ENCODE results near the gene SHISAL1.

Gene SHISAL1

DNA sequence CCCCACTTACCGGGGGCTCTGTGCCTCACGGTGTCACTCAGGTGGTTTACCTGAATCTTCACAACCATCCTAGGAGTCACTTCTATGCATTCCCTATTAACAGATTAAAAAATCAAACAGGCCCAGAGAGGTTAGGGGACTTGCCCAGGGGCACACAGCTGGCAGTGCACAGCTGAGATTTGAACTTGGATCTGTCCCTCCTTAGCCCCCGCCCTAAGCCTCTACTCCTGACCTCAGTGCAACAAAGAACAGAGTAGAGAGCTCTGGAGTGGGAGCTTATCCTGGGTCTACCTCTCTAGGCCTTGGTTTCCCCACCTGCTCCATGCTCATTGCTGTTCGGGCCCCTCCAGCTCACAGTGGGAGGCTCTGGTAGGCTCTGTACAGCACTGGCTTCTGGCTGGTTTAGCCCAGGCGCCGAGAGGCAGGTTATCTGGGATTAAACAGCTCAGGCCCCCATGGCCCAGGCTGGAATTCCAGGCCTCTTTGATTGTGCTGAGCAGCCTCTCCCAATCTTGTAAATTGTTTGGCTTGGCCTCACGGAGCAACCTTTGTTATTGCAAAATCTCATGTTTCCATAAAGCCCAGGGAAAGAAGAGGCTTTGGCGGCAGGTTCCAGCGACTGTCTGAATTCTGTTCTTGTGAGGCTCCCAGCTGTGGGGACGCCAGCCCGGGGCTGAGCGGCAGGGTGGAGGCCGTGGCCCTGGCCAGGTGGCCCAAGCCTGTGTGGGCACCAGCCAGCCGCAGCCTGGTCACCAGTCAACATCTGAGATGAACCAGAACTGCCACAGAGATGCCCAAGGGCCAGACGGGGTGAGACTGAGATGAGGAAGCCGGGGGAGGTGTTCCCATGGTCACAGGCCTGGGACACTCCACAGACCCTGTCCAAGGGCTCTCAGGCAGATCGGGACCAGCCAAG, 28.9 kb upstream of the SHISAL1 start:
- no peak for DNase-seq

DNA sequence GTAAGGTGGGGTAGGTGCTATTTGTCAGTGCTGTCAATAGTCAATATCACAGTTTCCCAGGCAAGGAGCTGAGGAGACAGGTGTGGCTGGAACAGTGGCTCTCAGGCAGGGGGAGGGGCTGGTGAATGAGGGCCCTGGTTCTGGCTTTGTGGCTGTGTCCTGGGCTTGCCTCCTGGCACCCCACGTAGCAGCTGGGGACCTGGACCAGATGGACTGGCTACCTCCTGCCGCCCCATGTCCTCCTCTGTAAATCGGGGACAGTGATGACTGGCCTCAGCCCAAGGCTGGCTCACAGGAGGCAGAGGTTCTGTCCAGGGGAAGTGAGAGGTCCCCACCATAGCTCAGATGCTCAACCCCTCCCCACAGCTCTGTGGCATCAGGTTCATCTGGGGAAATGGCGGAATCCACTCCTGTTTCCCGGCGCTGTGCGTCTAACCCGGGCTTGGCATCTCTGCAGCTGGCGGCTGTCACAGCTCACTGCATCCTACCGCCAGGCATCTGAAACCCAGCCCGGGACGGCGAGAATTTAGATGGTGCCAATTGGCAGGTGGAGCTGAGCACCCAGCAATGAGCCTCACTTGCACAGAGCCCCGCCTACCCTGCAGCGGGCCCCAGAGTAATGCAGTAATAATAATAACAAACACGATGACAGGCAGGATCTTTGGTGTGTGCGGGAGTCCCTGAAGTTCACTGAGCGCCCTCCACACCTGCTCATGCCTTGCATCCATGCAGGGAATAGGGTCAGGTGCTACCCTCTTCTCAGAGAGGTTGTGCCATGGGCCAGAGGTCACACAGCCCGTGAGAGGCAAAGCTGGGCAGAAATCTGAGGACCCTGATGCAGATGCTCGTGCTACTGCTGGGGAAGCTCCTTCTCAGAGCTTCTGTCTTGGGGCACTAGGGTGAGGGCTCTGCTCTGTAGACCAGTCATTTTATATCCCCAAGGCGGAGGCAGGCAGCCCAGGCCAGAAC, 27.8 kb upstream of the SHISAL1 start:
- no peak for DNase-seq

DNA sequence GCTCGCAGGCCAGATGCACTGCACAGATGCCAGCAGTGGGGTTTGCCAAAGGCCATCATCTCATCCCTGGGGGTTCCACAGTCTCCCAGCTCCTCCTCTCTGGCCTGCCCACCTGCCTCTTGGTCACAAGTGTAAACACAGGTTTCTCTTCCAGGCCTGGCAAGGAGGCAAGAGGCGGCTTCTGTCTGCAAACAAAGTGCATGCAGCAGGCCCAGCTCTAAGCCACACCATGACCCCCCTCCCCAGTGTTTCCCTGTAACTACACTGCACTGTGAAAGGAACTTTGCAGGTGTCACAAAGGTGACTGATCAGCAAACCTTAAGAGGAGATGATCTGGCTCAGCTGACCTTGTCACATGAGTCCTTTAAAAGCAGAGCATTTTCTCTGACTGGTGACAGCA, 26.2 kb upstream of the SHISAL1 start:
- no peak for DNase-seq

DNA sequence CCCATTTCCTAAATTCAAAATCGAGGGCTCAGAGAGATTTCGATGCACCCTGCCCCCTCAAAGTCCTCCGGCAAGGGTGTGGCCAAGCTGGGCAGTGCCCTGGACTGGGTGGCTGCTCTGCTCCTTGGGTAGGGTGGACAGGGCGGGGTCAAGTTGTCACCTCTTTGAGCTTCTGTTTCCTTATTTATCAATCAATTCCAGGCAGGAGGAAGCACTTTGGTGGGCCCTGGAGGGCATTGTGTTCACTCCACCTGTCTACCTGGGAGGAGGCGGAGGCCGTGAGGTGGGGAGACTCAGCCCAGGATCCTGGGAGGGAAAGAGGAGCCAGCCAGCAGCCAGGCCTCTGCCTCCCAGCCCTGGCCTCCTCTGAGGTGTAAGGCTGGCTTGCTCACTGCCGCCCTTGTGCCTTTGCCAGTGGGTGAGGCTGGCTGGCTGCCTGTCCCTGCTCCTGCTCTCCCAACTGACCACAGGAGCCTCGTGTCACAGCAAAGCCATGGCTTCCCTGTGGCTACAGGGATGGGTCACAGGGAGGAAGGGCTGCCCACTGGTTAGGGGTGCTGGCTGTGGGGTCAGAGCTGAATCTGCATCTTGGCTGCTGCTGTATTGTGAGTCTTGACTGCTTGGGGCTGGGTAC, 25.5 kb upstream of the SHISAL1 start:
- DNase-seq = no peak

DNA sequence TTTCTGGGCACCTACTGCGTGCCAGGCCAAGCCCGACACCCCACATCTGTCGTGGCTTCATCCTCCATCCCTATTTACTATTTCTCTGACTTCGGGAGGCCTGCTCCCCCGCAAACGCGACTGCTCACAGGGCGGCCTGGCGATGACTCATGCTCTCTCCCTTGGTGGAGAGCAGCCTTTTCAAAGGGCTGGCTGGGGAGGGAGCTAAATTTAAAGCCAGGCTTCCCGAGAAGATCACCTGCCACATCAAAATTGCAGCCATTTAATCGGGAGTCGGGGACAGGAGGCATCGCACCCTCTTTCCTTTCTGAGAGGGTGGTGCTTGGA, 24.9 kb upstream of the SHISAL1 start:
- no peak for DNase-seq

DNA sequence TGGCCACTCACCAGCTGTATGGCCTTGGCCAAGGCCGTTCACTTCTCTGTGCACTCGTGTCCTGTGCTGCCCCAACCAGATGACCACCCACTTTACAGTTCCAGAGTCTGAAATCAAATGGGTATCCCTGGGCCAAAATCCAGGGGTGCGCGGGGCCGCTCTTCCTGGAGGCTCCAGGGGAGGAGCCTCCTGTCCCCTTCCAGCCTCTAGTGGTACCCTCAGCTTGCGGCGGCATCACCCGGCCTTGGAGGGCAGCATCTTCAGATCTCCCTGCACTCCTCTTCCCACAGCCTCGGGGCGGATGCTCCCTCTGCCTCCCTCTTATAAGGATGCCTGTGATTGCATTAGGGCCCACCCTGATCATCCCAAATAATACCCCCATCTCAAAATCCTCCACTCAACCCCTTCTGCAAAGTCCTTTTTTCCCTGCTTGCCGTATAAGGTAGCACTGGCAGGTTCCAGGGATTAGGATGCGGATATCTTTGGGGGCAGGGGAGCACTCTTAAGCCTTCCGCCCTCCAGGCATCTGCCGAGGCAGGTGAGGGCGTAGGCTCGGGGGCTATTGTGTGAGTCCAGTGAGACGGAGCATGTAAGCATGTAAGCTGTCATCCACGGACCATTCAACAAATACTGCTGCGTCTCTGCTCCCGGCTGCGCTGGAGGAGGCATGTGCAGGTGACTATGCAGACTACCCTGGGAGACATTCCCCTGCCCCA, 24.4 kb upstream of the SHISAL1 start:
- no peak for DNase-seq

DNA sequence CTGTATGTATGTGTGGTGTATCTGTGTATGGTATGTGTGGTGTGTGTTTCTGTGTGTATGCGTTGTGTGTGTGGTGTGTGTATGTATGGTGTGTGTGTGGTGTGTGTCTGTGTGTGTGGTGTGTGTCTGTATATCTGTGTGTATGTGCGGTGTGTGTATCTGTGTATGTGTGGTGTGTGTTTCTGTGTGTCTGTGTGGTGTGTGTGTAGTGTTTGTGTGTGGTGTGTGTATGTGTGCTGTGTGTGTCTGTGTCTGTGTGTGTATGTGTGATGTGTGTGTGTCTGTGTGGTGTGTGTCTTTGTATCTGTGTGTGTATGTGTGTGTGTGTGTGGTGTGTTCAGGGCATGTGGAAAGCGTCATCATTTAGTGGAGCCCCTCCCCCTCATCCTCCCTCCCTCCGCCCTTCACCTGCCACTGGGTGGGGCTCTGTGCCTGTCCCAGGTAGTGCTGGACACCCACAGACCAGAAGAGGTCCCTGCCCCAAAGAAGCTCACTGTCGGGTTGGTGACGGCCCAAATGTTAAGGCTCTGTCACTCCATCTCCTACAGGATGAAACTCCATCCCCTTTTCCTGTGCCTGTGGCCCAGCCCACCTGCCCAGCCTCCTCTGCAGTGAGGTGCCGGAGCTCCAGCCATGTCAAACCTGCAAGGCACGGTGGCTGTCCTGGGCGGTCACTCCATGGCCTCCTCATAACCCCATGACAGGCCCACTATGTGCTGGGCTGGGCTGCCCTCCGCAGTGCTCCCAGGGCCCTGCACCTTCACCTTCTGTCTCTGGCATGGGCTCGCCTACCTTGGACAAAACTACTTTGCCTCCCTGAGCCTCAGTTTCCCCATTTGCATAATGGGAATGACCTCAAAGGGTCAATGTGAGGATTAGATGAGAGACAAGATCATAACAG, 23.4 kb upstream of the SHISAL1 start:
- DNase-seq = no peak

DNA sequence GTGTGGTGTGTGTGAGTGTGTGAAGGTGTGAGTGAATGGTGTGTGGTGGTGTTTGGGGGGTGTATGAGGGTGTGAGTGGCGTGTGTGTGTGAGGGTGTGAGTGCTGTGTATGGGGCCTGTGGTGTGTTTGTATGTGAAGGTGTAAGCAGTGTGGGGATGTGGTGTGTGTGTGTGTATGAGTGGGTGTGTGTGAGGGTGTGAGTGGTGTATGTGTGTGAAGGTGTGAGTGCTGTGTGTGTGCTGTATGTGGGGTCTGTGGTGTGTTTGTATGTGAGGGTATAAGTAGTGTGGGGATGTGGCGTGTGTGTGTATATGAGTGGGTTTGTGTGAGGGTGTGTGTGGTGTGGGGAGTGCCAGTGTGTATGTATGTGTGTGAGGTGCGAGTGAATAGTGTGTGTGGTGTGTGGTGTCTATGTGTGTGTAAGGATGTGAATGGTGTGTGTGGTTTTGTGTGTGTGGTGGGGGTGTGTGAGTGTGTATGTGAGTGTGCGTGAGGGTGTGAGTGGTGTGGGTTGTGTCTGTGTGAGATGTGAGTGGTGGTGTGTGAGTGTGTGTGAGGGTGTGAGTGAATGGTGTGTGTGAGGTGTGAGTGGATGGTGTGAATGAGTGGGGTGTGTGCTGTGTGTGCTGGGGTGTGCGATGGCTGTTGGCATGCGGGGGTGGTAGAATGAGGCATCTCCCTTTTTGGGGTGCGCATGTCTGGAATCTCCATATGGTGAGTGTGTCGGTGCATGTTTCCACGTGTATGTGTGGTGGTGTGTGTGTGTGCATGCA, 22.5 kb upstream of the SHISAL1 start:
- no peak for DNase-seq

DNA sequence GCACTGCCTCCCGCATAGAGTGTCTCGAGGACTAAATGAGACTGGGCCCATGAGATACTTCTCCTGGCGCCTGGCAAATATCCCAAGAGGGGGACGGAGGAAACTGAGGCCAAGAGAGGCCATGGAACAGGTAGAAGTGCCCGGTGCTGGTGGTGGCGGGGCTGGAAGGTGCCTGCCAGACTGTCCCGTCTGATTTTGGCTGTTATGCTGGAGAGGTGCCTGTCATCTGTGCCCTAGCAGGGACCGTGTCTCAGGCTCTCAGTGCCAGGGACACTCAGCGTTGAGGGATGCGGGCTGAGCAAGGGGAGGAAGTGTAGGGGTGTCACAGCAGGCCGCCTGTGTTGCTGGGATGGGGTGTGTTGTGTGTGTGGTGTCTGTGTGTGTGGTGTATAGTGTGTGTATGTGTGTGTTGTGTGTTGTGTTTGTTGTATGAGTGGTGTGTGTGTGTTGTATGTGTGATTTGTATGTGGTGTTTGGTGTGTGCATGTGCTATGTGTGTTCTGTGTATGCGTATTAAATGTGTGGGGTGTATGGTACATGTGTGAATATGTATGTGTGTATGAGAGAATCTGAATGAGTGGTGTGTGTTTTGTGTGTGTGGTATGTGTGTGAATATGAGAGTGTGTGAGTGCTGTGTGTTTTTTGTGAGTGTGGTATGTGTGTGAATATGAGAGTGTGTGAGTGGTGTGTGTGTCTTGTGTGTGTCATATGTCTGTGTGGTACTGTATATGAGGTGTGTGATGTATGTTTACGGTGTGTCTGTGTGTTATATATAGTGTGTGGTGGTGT, 21.3 kb upstream of the SHISAL1 start:
- DNase-seq = no peak

DNA sequence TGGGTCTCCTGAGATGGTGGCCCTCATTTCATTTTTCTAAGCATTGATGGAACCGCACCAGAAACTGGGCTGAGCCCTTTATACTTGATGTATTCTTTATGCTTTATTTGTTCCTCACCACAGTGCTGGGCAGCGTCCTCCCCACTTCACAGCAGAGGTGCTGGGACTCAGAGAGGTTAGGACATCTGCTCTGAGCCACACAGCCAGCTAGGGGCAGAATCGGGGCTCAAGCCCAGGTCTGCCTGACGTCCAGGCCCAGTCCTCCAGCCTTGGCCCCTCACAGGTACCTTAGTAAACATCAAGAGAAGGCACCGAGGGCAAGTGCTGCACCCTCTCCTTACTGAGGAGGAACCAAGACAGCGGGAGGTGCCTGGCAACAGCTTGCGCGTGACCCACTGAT, 20.2 kb upstream of the SHISAL1 start:
- no peak for DNase-seq

DNA sequence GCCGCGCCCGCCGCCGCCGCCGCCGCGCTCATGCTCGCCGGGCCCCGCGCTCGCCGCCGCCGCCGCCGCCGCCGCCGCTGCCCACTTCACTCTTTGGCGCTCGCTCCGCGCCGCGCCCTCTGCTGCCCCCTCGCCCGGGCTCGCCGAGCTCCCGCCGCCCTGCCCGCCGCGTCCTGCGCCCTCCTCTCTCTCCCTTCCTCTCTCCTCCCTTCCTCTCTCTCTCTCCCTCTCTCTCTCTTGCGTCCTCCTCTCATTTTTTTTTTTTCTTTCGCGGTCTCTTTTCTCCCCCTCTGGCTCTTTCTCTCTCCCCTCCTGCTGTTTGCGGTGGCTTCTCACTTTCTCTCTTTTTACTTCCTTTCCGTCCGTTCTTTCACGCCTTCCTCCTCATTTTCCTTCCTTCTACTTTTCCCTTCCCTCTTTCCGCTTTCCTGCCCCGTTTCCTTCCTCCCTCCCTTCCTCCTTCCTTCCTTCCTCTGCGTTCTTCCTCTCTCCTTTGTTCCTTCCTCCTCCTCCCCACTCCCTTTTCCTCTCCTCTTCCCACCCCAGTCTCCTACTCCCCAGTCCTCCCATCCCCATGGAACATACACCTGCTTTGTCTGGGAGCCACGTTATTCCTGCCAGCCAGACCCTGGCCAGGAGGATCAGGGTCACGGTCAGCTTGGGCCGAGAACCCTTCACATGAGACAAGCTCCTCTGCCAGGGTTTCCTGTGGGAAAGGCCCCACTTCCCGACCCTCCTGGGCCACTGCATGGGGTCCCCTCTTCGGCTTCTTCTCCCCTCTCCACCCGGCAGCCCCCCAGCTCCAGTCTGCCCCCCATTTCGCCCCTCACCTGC, 19.3 kb upstream of the SHISAL1 start:
- no peak for DNase-seq

DNA sequence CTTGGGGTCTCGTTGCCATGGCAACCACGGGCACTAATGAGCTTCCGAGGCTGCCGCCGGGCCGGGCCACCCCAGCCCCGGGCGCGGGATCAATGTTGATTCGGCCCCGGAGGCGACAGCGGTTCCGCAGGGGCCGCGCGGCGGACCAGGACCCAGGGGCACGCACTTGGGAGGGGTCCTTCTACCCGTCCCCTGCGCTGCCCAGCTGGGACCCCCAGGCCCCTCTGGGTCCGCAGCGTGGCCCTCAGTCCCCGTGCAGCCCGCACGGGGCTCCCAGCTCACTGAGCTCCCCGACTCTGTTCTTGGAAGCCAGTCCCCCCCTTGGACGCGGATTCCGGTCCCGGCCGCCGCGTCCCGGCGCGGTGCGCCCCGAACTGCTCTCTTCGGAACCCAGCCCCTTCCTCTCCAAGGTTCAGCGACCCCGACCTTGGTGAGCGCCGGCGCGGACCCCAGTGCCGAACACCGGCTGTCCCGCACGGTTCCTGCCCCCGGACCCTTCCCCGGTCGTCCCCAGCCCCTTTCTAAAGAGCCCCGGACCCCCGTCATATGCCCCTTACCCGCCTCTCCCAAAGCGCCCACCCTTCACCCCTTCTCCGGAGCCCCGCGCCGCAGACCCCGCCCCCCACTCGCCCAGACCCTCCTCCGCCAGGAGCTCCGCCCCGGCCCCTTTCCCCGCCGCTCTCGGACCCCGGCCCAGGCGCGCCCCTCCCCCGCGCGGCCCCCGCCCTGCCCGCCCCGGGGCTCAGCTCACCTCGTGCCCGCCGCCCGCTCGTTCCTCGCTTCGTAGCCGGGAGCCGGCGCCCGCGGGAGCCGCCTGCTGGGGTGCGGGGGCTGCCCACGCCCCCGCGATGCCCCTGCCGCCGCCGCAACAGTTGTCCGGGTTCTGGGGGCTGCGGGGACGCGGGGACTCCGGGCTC, 18.3 kb upstream of the SHISAL1 start:
- no peak for DNase-seq

DNA sequence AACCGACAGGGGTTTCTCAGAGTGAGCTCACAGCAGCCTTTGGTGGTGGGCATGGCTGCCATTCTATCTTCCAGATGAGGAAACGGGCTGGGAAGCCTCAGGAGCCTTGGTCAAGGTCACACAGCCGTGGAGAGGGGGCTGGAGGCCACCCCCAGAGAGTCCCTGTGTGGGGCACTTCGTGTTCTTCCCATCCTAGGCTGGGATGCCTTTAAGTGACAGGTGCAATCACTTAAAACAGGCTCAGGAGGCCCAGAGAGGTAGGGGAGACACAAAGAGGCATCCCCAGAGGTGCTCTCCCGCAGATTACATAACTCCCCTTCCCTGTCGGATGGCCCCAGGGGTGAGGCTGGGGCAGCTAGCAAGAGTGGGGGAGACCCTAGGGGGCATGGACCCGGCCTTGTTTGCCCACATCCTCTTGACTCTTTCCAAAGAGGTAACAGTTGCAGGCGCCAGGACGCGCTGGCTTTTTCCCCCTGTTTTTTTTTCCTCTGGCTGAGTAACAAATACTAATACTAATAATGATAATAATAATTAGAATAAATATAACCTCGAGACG, 17.5 kb upstream of the SHISAL1 start:
- no peak for DNase-seq

DNA sequence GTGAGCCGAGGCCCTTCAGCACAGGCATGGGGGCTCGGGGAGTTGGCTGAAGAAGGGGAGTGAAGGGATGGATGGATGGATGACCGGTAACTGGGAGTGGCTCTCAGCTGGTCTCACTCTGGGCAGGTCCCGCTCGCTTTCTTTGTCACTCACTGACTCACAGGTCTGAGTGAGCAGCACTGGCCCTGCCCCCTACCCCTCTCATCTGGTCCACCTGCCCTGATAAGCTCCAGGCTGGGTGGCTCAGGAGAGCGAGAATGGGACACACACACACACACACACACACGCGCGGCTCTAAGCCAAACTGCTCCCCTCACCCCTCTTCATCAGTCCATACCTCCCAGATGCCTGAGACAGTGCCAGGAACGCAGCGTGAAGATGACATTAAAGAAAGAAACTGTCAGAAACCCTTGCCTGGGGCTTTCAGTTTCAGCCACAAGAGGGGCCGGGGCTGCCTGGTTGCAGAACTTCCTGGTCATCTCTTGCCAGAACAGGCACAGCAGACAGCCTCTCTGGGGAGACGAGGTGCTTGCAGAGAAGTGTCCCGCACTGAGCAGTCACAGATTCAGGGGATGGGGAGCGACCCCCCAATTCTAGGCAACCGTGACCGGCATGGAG, 16.5 kb upstream of the SHISAL1 start:
- no peak for DNase-seq

DNA sequence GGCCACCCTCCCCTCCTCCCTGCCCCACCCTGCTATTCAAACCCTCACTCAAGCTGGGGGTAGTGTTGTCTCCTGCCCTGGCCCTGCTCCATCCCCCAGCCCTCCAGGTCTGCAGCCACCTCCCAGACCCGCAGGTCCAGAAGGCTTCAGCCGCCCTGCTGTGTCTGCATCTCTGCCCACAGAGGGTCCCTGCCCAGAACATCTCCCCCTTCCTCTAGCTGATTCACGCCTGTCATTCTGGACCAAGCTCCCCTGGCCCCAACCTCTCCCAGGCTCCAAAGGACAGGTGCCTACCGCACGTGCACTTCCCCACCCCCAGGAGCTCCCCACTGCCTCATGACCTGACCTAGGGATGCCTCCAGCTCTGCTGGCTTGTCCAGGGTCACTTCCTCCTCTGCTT, 16.0 kb upstream of the SHISAL1 start:
- DNase-seq = no peak

DNA sequence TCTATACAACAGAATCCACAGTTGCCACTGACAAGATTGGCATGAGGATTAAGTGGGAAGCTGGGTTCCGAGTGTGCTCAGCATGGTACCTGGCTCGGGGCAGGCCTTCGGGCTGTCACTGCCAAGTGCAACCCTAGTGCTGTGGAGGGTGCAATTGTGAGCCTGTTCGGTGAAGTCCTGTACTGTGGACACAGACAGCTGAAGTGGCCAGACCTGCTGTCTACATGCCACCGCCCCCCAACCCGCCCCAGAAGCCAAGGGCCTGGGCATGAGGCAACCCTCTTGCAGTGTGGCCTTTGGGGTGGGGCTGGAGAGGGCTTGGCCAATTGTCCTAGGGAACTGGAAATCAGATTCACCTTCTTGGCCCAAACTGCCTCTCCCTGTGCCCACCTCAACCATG, 15.6 kb upstream of the SHISAL1 start:
- DNase-seq = no peak

DNA sequence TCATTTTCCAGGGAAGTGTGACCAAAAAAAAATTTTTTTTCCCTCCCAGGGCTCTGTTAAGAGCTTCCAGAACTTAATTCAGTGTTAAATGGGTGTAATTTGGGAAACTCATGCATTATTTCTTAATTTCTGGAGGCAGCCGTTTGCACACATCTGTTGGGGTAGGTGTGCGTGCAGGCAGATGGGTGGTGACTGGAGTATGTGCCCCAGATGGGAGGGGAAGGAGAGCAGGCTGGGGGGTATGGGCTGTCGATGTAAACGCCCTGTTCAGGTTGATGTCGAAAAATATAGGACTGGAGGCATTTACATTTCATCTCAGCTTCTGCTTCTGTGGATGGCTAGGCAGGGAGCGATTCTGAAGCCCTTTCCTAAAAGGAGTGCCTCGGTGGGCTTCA, 13.7 kb upstream of the SHISAL1 start:
- no peak for DNase-seq

All from CD4-positive, alpha-beta T cell treated with Interleukin-21 for 1 hour (primary cell).